ENCODE results near the gene DYNLT1.

Gene DYNLT1

DNA sequence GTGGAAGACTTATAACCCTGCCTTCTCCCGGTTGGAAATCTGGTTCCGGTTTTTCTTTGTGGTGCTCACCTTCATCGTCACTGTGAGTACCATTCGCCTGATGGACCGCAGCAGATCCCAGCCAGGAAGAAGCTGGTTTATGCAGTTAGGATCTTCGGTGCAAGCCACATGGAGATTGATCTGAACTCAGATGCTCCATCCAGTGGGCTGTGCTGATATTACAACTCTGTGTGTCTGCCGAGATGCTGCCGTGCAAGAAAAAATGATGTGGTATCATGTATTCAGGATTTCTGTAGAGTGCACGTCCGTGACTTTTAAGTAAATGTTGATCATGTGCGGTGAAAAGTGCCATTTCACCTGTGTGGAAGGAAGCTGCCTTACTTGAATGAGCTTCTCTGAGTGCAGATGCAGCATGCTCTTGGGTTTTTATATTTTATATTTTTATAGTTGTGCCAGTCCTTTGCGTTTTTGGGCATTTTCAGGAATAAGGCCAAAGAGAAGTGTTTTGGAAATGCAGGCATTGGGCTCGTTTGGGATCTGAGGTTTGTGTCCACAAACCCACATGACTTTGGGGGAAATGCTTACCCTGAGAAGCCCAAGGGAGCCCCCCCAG lies 39.2 kb downstream of the DYNLT1 start:
- H3K27ac ChIP-seq (replicated peaks): no peak overlapping the region
- TF ChIP-seq, protein P1, sequence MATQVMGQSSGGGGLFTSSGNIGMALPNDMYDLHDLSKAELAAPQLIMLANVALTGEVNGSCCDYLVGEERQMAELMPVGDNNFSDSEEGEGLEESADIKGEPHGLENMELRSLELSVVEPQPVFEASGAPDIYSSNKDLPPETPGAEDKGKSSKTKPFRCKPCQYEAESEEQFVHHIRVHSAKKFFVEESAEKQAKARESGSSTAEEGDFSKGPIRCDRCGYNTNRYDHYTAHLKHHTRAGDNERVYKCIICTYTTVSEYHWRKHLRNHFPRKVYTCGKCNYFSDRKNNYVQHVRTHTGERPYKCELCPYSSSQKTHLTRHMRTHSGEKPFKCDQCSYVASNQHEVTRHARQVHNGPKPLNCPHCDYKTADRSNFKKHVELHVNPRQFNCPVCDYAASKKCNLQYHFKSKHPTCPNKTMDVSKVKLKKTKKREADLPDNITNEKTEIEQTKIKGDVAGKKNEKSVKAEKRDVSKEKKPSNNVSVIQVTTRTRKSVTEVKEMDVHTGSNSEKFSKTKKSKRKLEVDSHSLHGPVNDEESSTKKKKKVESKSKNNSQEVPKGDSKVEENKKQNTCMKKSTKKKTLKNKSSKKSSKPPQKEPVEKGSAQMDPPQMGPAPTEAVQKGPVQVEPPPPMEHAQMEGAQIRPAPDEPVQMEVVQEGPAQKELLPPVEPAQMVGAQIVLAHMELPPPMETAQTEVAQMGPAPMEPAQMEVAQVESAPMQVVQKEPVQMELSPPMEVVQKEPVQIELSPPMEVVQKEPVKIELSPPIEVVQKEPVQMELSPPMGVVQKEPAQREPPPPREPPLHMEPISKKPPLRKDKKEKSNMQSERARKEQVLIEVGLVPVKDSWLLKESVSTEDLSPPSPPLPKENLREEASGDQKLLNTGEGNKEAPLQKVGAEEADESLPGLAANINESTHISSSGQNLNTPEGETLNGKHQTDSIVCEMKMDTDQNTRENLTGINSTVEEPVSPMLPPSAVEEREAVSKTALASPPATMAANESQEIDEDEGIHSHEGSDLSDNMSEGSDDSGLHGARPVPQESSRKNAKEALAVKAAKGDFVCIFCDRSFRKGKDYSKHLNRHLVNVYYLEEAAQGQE (IDR thresholded peaks at IDR 0.05; ENCODE audit: insufficient replicate concordance, low read depth): no peak
- TF ChIP-seq CTCF (IDR thresholded peaks at IDR 0.05; ENCODE audit: insufficient read depth, low read length): peak; percentile 57
- no peak overlapping the region for H3K4me3 ChIP-seq (replicated peaks; ENCODE audit: insufficient read depth, low read length)
- DNase-seq (ENCODE audit: low read depth in 1 of 2, low spot score in 1 of 2): peak; percentile 48 to 55
- no peaks in the 10 kb centered on the region for H3K27me3 ChIP-seq (ENCODE audit: insufficient read depth, poor library complexity, severe bottlenecking)

- no peak for TF ChIP-seq SPI1 (IDR thresholded peaks at IDR 0.05; ENCODE audit: borderline replicate concordance, low read depth)
- no peak for TF ChIP-seq POLR2AphosphoS5 (IDR thresholded peaks at IDR 0.05; ENCODE audit: low read depth)
- TF ChIP-seq GABPA (IDR thresholded peaks at IDR 0.05; ENCODE audit: low read depth): no peak
- TF ChIP-seq, protein P1 (IDR thresholded peaks at IDR 0.05; ENCODE audit: insufficient replicate concordance, low read depth): no peak
- TF ChIP-seq CTCF (IDR thresholded peaks at IDR 0.05; ENCODE audit: insufficient read depth, low read length): no peak
- no peak overlapping the region for H3K4me3 ChIP-seq (replicated peaks; ENCODE audit: insufficient read depth, low read length)
- H3K27ac ChIP-seq (replicated peaks): no peak overlapping the region
- DNase-seq (ENCODE audit: low read depth in 1 of 2, low spot score in 1 of 2): no peak
- H3K27me3 ChIP-seq (ENCODE audit: insufficient read depth, poor library complexity, severe bottlenecking): no peaks in the 10 kb centered on the region
Observed at GRCh38 chr6:158604048-158604406, 40.5 kb downstream of the DYNLT1 start.

- no peak overlapping the region for H3K4me3 ChIP-seq (replicated peaks; ENCODE audit: insufficient read depth, low read length)
- TF ChIP-seq POLR2AphosphoS5 (IDR thresholded peaks at IDR 0.05; ENCODE audit: low read depth) (no peak), GABPA (IDR thresholded peaks at IDR 0.05; ENCODE audit: low read depth) (no peak), CTCF (IDR thresholded peaks at IDR 0.05; ENCODE audit: insufficient read depth, low read length) (no peak), SPI1 (IDR thresholded peaks at IDR 0.05; ENCODE audit: borderline replicate concordance, low read depth) (no peak)
- TF ChIP-seq, protein P1 (IDR thresholded peaks at IDR 0.05; ENCODE audit: insufficient replicate concordance, low read depth): no peak
- DNase-seq (ENCODE audit: low read depth in 1 of 2, low spot score in 1 of 2): no peak
- H3K27ac ChIP-seq (replicated peaks): no peak overlapping the region
- no peaks in the 10 kb centered on the region for H3K27me3 ChIP-seq (ENCODE audit: insufficient read depth, poor library complexity, severe bottlenecking)
Observed at GRCh38 chr6:158603261-158604047, 41.1 kb downstream of the DYNLT1 start.
